DND-41 (cell line): Measurements from ENCODE around the gene PPP1R13B.

ENCODE experiments used
- ATAC-seq: fragments of 200-7000 bp; cut with Tn5 transposase; 3 replicates; pipeline ENCODE4 v1.9.1; 2021; ENCODE audit warnings: low read depth; ENCODE audit not compliant: insufficient read depth
- DNase-seq: peaks from one replicate; pipeline ENCODE4 v3.0.0-alpha.2; 2020
- H2AFZ ChIP-seq: 2 replicates; pipeline ENCODE4 v1.6.0; 2012; ENCODE audit warnings: low read depth, low read length
- H3K27ac ChIP-seq: 2 replicates; pipeline ENCODE4 v1.5.1; 2012; ENCODE audit warnings: low read length, inconsistent platforms
- H3K27me3 ChIP-seq: fragments of 200-600 bp; sonication (generic); 2 replicates; pipeline ENCODE4 v1.6.0; 2012; ENCODE audit warnings: low read length, mild to moderate bottlenecking, inconsistent platforms; ENCODE audit not compliant: insufficient read depth, poor library complexity
- H3K36me3 ChIP-seq: 2 replicates; pipeline ENCODE4 v1.5.1; 2012; ENCODE audit warnings: low read length, inconsistent platforms; ENCODE audit not compliant: insufficient read depth
- H3K4me1 ChIP-seq: 2 replicates; pipeline ENCODE4 v1.5.1; 2012; ENCODE audit warnings: mild to moderate bottlenecking, low read length; ENCODE audit not compliant: insufficient read depth
- H3K4me2 ChIP-seq: 2 replicates; pipeline ENCODE4 v1.6.0; 2012; ENCODE audit warnings: mild to moderate bottlenecking, moderate library complexity, low read length, inconsistent platforms; ENCODE audit not compliant: insufficient read depth
- H3K4me3 ChIP-seq, 2 experiments: fragments of 200-600 bp in 1 of 2; shearing (Covaris generic) in 1 of 2; 2 replicates each; pipeline ENCODE4 v1.5.1; 2012 to 2016; ENCODE audit warnings: inconsistent platforms in 2 of 2, low read length in 2 of 2, mild to moderate bottlenecking in 2 of 2, low read depth in 1 of 2, moderate library complexity in 1 of 2
- H3K79me2 ChIP-seq: 2 replicates; pipeline ENCODE4 v1.6.0; 2012; ENCODE audit warnings: low read length, inconsistent platforms; ENCODE audit not compliant: insufficient read depth
- H3K9ac ChIP-seq: 2 replicates; pipeline ENCODE4 v1.6.0; 2012; ENCODE audit warnings: low read depth, mild to moderate bottlenecking, inconsistent platforms, low read length, moderate library complexity
- H3K9me3 ChIP-seq: 2 replicates; pipeline ENCODE4 v1.5.1; 2012; ENCODE audit warnings: low read length, moderate library complexity, mild to moderate bottlenecking, inconsistent platforms; ENCODE audit not compliant: insufficient read depth, severe bottlenecking
- H4K20me1 ChIP-seq: 2 replicates; pipeline ENCODE4 v1.6.0; 2012; ENCODE audit warnings: low read length; ENCODE audit not compliant: insufficient read depth
- CTCF ChIP-seq: IDR thresholded peaks from 2 replicates; pipeline ENCODE4 v1.5.1; 2012; ENCODE audit warnings: borderline replicate concordance, low read length, moderate library complexity, mild to moderate bottlenecking; ENCODE audit not compliant: poor library complexity, severe bottlenecking; ENCODE audit errors: extremely low read depth
- EZH2 ChIP-seq: IDR thresholded peaks from 3 replicates; pipeline ENCODE4 v1.6.1; 2012; ENCODE audit warnings: borderline replicate concordance, low read depth, mild to moderate bottlenecking, moderate library complexity, low read length, inconsistent platforms; ENCODE audit not compliant: severe bottlenecking

The PPP1R13B gene

GRCh38 chr14:103687712-103688111, 159.7 kb downstream of the PPP1R13B start:
- no peaks in the 10 kb centered on the region for H3K27me3 ChIP-seq
- H3K9ac ChIP-seq: no peak overlapping the region
- DNase-seq (no peak), ATAC-seq (no peak)
- no peak overlapping the region for H2AFZ ChIP-seq
- no peak overlapping the region for H3K4me3 ChIP-seq
- no peaks in the 10 kb centered on the region for H3K9me3 ChIP-seq
- H3K79me2 ChIP-seq: peaks cover 2% of the 10 kb centered on the region; the same call in 1 of the 2 replicates
- H3K4me1 ChIP-seq: no peaks in the 10 kb centered on the region
- peaks cover 88% of the 10 kb centered on the region for H3K36me3 ChIP-seq
- no peak overlapping the region for H3K4me2 ChIP-seq
- TF ChIP-seq CTCF (no peak), EZH2 (no peak)
- H3K27ac ChIP-seq: no peak overlapping the region
- H4K20me1 ChIP-seq: peaks cover 12% of the 10 kb centered on the region; the same call in 1 of the 2 replicates

GRCh38 chr14:103686831-103687485, 160.4 kb downstream of the PPP1R13B start:
- peaks cover 85% of the 10 kb centered on the region for H3K36me3 ChIP-seq
- ATAC-seq (no peak), DNase-seq (no peak)
- no peak overlapping the region for H3K4me2 ChIP-seq
- no peak overlapping the region for H3K9ac ChIP-seq
- H3K79me2 ChIP-seq: peaks cover 2% of the 10 kb centered on the region; the same call in 1 of the 2 replicates
- H3K9me3 ChIP-seq: no peaks in the 10 kb centered on the region
- no peak overlapping the region for H3K4me3 ChIP-seq
- H3K4me1 ChIP-seq: no peaks in the 10 kb centered on the region
- TF ChIP-seq CTCF: no peak
- no peak for TF ChIP-seq EZH2
- H3K27me3 ChIP-seq: no peaks in the 10 kb centered on the region
- no peak overlapping the region for H3K27ac ChIP-seq
- peaks cover 8% of the 10 kb centered on the region; the same call in 1 of the 2 replicates for H4K20me1 ChIP-seq
- H2AFZ ChIP-seq: no peak overlapping the region

- H3K4me2 ChIP-seq: no peak overlapping the region
- DNase-seq: no peak
- H3K9ac ChIP-seq: no peak overlapping the region
- H3K27ac ChIP-seq: no peak overlapping the region
- H3K27me3 ChIP-seq: no peaks in the 10 kb centered on the region
- H3K4me1 ChIP-seq: no peaks in the 10 kb centered on the region
- H3K4me3 ChIP-seq: no peak overlapping the region
- H3K36me3 ChIP-seq: peaks cover 91% of the 10 kb centered on the region
- H3K9me3 ChIP-seq: no peaks in the 10 kb centered on the region
- no peak for ATAC-seq
- no peak overlapping the region for H2AFZ ChIP-seq
- H4K20me1 ChIP-seq: peaks cover 9% of the 10 kb centered on the region; the same call in 1 of the 2 replicates
- TF ChIP-seq CTCF (no peak), EZH2 (no peak)
- peaks cover 2% of the 10 kb centered on the region; the same call in 1 of the 2 replicates for H3K79me2 ChIP-seq
Observed at GRCh38 chr14:103685276-103686211, 161.8 kb downstream of the PPP1R13B start.
